ENCODE data around the gene PTH2.

DNA sequence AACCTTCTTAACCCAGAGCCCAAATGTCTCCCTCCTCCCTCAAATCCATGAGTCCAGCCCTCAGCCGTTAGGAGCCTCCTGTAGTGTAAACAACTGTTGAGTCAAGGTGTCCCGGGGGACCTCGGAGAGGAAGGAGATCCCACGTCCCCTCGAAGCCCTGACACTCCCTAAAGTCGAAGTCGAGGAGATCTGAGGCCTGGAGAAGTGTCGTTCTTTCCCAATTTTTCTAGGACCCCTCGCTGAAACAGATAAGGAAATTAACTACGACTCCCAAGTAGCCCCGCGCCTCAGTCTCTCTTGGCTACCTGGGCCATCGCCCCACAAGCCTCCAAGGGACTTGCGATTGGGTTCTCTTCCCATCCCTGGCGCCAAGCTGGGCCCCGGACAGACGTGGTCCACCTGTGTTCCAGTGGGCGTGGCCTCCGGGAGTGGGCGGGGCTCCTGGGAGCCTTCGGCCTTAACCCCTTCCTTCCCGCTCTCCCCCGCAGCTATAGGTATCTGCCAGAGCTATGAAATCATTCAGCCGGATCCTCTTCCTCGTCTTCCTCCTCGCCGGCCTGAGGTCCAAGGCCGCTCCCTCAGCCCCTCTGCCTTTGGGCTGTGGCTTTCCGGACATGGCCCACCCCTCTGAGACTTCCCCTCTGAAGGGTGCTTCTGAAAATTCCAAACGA is 2.8 kb upstream of the PTH2 start:
- TF ChIP-seq, protein P1, sequence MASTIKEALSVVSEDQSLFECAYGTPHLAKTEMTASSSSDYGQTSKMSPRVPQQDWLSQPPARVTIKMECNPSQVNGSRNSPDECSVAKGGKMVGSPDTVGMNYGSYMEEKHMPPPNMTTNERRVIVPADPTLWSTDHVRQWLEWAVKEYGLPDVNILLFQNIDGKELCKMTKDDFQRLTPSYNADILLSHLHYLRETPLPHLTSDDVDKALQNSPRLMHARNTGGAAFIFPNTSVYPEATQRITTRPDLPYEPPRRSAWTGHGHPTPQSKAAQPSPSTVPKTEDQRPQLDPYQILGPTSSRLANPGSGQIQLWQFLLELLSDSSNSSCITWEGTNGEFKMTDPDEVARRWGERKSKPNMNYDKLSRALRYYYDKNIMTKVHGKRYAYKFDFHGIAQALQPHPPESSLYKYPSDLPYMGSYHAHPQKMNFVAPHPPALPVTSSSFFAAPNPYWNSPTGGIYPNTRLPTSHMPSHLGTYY (CRISPR knock-in tag; IDR thresholded peaks at IDR 0.05), result no peak
- TF ChIP-seq, protein P2, sequence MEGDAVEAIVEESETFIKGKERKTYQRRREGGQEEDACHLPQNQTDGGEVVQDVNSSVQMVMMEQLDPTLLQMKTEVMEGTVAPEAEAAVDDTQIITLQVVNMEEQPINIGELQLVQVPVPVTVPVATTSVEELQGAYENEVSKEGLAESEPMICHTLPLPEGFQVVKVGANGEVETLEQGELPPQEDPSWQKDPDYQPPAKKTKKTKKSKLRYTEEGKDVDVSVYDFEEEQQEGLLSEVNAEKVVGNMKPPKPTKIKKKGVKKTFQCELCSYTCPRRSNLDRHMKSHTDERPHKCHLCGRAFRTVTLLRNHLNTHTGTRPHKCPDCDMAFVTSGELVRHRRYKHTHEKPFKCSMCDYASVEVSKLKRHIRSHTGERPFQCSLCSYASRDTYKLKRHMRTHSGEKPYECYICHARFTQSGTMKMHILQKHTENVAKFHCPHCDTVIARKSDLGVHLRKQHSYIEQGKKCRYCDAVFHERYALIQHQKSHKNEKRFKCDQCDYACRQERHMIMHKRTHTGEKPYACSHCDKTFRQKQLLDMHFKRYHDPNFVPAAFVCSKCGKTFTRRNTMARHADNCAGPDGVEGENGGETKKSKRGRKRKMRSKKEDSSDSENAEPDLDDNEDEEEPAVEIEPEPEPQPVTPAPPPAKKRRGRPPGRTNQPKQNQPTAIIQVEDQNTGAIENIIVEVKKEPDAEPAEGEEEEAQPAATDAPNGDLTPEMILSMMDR (IDR thresholded peaks at IDR 0.05), result no peak
- TF ChIP-seq, protein P3, sequence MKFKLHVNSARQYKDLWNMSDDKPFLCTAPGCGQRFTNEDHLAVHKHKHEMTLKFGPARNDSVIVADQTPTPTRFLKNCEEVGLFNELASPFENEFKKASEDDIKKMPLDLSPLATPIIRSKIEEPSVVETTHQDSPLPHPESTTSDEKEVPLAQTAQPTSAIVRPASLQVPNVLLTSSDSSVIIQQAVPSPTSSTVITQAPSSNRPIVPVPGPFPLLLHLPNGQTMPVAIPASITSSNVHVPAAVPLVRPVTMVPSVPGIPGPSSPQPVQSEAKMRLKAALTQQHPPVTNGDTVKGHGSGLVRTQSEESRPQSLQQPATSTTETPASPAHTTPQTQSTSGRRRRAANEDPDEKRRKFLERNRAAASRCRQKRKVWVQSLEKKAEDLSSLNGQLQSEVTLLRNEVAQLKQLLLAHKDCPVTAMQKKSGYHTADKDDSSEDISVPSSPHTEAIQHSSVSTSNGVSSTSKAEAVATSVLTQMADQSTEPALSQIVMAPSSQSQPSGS (CRISPR knock-in tag; IDR thresholded peaks at IDR 0.05; ENCODE audit: borderline replicate concordance, low read depth), result no peak
- TF ChIP-seq, protein P4, sequence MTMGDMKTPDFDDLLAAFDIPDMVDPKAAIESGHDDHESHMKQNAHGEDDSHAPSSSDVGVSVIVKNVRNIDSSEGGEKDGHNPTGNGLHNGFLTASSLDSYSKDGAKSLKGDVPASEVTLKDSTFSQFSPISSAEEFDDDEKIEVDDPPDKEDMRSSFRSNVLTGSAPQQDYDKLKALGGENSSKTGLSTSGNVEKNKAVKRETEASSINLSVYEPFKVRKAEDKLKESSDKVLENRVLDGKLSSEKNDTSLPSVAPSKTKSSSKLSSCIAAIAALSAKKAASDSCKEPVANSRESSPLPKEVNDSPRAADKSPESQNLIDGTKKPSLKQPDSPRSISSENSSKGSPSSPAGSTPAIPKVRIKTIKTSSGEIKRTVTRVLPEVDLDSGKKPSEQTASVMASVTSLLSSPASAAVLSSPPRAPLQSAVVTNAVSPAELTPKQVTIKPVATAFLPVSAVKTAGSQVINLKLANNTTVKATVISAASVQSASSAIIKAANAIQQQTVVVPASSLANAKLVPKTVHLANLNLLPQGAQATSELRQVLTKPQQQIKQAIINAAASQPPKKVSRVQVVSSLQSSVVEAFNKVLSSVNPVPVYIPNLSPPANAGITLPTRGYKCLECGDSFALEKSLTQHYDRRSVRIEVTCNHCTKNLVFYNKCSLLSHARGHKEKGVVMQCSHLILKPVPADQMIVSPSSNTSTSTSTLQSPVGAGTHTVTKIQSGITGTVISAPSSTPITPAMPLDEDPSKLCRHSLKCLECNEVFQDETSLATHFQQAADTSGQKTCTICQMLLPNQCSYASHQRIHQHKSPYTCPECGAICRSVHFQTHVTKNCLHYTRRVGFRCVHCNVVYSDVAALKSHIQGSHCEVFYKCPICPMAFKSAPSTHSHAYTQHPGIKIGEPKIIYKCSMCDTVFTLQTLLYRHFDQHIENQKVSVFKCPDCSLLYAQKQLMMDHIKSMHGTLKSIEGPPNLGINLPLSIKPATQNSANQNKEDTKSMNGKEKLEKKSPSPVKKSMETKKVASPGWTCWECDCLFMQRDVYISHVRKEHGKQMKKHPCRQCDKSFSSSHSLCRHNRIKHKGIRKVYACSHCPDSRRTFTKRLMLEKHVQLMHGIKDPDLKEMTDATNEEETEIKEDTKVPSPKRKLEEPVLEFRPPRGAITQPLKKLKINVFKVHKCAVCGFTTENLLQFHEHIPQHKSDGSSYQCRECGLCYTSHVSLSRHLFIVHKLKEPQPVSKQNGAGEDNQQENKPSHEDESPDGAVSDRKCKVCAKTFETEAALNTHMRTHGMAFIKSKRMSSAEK (CRISPR knock-in tag; IDR thresholded peaks at IDR 0.05; ENCODE audit: borderline replicate concordance), result no peak
